Stimulated activated CD8-positive, alpha-beta memory T cell treated with anti-CD3 and anti-CD28 coated beads, Interleukin-15, amount 100 ng/mL, for 48 hours (primary cell): Measurements from ENCODE around the gene PTPN4.

Experiments used
- DNase-seq, 2 donors: peaks; one replicate each; pipeline ENCODE4 v3.0.0-alpha.2; 2020; ENCODE audit warnings: low read depth in 2 of 2

The PTPN4 gene

DNA sequence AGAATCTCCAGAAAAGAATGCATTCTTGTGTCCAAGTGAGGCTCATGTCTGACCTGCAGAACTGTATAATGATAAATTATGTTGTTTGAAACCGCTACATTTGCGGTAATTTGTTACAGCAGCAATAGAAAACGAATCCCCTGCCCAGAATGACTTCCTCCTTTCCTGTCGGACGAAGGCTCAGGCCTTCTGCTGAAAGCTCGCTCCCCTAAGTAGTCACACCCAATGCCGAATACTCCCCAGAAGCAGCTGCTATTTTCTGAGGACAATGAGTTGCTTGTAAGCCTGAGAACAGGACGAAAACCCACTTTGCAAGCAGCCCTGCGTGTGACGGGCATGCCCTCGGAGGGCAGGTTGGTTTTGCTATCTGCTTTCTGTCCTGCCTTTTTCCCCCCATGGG is 27.7 kb upstream of the PTPN4 start:
- DNase-seq, result no peak

DNA sequence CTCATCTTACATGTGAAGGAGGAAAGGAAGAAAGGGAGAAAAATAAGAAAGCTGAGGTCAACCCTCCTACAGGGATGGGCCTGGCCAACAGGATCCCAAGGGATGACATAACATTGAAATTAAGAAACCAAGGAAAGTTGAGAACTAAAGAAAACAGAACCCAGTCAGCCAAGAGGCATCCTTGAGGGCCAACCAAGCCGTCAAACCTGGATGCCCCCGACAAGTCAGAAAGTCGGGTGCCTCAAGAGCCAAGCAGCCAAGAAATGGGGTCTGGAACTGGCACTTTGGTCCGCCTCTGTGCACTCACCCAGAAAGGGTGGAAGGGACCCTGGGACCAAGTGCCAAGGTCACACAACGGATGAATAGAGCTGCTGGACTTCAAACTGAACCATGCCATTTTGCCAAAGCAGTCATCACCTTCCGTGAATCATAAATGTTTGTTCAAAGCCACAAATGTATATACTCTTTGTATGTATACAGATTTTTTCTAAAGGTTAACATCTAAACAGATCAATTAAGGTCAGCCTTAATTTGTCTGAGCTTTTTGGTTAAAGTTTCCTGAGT is 27.0 kb upstream of the PTPN4 start:
- DNase-seq, result no peak

DNA sequence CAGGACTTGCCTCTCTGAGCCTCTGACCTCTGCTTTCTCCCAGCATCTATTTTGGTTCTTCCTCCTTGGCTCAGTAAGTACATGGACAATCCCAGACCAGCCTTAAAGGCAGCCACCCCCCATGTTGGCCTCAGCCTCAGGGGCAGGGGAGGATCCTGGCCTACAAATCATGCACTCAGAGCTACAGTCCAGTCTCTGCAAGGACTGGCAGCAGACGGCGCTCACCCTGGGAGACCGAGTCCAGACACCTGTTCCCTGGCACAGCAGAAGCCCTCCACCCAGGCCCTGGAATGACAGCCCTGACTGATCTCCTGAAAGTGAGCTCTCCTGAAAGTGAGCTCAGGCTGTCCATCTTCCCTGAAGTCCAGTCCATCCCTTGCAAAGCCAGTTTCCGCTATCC is 25.7 kb upstream of the PTPN4 start:
- DNase-seq, result no peak

DNA sequence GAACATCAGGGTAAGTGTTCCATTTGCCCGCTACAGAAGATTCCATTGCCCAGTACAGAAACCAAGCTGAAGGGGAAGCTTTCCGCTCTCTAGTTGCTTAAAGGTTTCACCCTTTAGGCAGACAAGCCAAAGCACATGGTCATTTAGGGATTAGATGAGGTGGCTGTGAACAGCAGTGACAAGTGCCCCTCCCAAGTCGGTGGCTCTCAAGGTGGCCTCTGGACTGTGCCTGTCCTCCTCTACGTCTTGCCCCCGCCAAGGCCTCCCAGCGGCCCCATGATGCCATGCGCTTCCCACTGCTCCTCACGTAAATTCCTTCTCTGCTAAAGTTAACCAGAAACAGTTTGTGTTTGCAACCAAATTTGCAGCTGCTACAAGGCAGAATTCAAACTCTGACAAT is 24.2 kb upstream of the PTPN4 start:
- no peak for DNase-seq

DNA sequence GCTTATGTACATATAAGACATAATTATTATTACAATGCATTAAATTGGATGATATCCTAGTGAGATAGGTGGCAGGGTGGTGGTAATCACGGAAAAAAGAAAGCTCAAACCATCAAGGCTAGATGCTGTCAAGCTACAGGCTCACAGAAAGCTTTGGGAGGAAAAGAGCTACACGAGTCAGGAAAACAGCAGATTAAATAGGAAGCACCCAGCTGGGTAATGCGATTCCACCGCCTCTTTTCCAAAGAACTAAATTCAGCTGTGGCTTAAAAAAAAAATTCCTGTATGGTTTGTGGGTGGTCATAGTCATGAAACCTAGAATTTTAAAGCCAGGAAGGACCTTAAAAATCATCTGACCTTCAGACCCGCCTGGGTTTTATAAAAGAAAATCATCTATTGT is 23.7 kb upstream of the PTPN4 start:
- DNase-seq, result no peak

DNA sequence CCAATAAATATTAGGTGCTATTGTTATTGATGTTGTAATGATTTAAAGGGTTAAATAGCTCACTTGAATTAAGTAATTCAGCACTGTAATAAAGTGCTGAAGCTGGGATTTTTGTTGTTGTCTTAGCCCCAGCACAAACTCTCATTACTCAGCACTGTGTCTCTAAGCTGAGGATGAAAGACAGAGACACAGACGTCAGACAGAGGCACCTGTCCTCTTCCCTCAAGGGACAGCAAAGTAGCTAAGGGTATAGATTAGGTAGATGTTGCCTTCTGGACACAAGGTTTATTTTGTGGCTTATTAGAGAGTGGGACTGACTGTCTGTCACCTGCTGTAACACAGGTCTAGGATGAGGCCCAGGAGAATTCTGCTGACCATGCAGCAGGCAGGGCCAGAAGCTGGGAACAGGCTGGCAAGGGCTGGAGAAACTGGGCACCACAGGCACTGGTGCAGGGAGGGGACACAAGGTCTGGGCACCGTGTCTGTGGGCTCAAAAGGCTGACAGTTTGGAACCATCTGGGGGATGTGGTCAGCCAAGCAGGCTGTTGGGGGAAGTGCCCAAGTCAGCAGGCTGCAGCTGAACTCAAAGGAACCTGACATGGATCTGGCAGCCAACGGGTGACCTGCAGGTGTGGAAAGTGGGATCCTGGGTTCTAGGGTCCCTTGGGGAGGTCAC is 20.0 kb upstream of the PTPN4 start:
- DNase-seq, result no peak

DNA sequence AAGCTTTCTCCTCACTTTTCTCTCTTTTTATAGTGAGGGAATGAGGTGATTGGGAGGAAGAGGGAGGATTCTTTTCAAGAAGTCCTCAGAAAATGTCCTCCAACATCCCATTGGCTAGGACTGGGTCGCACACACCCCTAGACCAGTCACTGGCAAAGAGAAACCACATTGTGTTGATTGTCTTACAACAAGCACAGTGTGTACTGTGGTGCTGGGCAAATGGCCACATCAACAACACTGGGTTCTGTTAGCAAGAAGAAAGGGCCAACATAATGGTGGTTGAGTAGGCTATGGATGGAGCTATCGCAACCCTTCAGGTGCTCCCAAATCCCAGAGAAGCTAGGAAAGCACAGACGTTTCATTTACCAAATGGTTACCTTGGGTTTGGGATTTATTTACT is 18.7 kb upstream of the PTPN4 start:
- no peak for DNase-seq

DNA sequence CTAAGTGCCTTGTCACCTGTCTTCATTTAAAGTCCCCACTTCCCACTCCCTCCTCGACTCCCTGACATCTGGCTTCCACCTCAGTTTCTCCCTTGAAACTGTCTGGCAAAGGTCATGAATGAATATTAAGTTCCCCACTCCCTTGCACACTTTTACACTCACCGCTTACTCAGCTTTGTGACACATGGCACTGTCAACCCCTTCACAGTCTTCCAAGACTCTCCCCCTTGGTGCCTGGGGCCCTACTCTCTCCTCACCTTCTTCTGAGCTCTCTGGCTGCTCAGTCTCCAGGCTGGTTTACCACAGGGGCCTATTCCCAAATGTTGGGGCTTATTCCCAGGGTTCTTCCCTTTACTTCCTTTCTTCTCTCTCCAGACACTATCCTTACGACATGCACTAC is 17.9 kb upstream of the PTPN4 start:
- DNase-seq, result no peak

DNA sequence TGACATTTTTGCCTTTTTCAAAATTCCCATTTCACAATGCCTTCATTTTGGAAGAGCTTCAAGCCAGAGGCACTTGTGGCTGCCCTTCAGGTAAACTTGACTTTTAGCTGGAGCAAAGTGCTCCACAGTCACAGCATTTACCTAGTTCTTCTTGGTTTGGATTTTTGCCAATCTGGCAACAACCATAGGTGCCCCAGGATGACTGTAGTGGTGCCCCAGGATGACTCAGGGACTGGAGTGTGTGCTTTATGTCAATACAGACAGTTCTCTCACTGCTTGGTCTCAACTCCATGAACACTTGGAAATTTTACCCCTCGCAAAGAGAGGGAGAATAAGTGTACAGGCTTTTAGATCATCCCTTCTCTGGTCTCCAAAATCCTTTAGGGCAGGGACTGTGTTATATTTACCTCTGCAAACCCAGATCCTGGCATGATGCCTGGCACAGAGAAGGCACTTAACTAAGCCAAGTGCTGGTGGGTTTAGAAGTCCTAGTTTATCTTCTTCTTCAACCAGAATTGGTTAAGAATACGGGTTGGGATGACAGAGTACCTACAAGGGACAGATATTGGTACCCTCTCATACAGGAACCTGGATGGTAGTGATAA is 15.3 kb upstream of the PTPN4 start:
- no peak for DNase-seq

DNA sequence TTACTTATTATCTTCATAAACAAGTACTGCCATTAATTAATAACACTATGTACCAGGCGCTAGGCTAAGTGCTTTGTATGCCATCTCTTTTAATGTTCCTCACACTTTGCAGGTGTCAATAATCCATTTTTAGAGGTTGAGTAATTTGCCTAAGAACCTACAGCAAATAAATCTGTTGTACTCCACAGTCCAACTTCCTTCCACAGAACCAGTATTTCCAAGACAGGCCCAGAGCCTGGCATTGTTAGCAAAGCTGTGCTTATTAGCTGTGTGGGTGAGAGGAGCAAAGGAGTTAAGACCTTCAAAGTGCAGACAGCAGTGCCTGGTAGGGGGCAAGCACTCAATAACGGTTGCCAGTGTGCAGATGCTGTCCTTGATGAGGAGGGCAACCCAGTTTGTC is 14.2 kb upstream of the PTPN4 start:
- DNase-seq, result no peak

DNA sequence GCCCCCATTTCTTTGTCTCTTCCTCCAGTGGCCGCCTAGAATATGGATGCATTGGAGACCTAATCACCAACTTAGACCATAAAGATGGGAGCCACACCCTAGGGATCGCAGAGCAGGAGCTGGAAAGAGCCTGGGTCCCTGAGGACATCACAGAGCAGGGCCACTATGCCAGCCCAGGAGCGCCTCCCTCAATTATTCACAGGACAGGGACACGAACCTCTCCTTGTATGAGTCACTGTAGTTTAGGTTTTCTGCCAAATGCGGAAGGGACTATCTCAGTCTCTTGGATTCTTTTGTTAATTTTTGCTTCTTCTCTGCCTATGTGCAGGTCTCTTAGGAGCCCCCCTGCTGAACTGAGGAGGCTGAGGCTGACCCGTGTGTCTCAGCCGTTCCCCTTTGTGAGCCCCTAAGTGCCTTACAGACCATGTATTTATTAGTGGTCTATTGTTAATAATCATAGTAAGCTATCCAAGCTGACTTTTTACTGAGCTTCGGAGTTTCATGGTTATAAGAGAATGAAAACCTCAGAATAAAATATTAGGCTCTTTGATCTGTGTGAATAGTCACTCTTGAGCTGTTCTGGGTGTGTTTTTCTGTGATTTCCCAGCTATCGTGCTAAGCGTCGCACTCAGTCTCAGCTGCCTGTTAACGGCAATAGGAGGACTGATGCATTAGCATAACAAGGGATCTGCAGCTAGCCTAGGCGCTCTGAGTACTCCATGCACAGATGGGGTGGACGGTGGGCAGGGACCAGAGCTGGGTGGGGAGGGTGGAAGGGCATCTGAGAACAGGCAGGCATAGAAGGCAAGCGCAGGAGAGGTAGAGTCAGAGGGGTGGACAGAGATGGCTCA is 12.7 kb upstream of the PTPN4 start:
- DNase-seq, result no peak

DNA sequence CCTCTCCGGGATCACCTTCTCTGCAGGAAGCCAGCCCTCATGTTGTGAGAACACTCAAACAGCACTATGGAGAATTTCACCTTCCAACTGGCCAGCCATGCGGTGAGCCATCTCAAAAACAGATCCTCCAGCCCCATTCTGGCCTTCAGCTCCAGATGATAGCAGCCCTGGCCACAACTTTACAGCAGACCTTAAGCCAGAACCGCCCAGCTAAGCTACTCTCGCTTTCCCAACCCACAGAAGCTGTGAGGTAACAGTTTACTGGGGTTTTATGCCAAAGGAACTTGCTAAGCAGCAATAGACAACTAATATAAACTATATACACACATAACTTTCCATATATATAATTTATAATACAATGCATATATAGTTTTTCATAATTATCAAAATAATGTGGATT is 11.6 kb upstream of the PTPN4 start:
- no peak for DNase-seq

DNA sequence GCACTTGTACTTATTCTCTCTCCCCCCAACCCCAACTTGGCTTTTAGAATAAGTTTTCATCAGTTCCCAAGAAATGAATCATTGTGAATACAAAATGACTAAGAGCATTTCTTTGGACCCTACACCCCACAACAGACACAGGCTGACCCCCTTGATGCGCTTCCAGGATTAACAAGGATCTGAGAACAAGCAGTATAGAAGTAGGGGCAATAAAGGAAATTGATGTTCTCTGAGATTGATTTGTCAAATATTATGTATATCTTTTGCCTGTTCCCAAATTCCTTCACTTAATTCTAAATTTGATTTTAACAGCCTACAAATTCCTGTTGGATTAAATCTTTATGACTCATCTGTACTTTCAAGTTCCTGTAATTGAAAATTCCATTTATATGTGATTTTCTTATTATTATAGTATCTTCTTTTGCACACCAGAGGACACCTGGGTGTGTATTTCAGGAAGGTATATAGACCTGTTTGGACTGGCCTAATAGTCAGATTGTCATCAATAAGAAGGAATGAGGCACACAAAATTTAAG is 10.2 kb upstream of the PTPN4 start:
- DNase-seq, result no peak

DNA sequence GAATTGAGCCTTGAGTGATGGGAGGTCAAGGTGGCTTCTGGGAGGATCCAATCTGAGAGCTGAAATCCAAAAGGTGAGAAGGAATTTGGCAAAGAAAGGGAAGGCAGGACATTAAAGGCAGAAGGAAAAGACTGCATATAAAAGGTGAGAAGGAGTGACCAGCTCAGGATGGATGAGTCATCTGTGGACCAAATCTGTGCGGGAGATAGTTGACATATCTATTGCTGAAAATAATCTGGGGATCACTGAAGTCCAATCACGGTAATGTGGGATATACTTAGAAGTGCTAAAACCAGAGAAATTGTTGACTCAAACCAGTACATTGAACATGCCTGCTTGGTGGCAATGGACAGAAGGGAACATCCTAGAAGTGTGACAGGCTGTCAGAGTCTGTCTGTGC is 8.0 kb upstream of the PTPN4 start:
- no peak for DNase-seq

DNA sequence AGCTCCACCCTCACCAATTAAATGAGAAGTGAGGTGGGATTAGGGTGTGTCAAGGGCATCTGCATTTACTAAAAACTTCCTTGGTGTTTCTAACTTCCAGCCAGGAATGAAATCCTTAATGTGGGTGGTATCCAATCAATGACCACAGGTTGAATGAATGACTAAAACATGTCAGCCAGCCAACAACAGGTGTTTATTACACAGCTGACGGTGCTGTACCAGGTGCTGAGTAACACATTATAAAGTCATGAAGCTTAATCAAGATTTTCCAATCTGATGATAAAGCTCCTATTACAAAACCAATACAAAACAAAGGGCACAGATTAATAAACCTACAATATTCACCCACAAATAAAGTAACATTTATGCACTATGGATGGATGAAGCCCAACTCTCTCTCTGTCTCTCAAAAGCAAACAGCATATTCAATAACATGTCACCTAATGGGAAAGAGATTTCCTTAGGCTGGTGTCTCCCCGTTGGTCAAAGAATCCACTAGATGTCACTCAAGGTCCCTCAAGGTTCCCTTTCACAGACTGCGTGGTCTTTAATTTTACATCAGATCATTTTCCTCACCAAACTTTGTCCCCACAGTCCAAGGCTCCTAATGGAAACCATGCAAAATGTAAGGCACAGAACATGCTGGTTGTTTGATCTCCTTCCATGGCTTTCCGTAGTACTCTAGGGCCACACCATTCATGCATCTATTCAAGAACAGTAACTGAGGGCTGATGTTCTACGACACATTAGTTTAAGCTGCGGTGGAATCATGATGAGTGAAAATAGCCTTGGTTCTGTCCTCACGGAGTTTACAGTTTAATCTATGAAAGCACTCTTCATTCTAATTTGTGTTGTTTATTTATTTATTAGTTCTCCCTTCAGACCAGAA is 6.4 kb upstream of the PTPN4 start:
- DNase-seq, result no peak

DNA sequence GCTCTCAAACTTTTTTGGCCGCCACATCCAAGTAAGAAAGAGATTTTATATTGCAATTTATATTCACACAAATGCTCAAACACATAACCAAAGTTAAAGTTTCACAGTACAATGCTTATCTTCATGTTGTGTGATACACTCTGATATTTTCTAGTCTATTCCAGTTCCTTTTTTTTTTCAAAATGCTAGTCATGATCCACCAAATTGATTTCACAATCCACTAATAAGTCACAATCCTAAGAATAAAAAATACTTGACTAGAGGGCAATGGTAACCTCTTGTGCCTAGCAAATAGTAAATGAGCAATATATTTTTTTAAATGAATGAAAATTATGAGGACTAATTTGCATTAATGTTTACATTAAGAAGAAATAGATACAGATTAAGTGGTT is 5.8 kb upstream of the PTPN4 start:
- no peak for DNase-seq

DNA sequence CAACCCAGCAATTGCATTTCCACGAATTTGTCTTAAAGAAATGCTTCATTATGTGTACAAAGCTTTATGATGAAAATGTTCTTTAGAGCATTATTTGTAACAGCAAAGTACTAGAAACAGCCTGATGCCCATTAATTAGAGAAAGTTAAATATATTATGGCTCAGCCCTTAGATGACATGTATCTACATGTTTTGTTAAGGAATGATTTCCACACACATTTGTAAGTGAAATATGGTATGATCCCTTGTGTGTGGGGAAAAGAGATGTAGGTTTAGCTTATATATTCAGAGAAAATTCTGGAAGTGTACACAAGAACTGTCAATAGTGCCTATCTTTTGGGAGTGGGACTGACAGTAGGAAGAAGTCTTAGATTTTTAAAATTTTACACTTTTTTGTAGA is 3.8 kb upstream of the PTPN4 start:
- DNase-seq, result no peak

DNA sequence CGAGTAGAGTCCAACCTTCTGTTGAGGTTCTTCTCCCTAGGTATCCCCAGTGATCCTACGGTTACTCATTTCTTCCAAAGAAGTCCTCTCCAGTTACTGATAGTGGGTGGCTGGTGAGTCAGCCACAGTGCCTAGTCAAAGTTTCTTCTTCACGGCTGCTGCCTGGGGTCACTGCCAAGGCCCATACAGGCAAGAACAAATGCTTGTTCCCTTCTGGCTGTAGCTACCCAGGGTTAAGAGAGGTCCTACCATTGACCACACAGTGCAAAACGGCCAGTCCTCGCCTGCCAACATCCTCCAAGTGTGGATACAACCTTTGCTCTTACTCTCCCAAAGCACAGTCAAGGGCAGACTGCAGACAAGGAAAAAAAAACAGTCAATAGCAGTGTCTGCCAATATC is 2.9 kb upstream of the PTPN4 start:
- peak; percentile 25 to 38 for DNase-seq

DNA sequence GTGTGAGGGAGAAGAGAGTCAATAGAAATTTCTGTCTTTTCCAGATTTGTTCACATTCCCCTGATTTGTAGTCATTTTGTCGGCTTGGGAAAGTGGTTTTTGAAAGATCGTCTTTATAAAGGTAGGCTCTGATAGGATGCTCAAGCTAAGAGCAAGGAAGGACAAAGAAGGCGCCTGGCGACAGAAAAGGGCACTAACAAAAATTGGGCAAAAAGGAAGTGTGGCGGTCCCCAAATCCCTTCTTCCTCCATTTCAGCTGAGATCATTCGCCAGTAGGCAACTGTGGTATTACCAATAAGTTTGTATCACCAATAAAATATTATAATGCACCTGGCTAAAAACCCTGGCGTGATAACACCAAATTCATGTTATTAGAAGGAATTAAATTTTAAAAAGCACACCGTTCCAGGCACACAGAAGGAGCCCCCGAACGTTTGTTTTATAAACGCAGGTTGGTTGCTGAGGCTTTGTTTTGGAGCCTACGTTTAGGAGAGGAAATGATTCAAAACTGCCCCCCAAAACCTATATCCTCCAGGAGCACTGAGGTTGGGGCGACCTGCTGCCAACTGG is 756 bp upstream of the PTPN4 start:
- no peak for DNase-seq

DNA sequence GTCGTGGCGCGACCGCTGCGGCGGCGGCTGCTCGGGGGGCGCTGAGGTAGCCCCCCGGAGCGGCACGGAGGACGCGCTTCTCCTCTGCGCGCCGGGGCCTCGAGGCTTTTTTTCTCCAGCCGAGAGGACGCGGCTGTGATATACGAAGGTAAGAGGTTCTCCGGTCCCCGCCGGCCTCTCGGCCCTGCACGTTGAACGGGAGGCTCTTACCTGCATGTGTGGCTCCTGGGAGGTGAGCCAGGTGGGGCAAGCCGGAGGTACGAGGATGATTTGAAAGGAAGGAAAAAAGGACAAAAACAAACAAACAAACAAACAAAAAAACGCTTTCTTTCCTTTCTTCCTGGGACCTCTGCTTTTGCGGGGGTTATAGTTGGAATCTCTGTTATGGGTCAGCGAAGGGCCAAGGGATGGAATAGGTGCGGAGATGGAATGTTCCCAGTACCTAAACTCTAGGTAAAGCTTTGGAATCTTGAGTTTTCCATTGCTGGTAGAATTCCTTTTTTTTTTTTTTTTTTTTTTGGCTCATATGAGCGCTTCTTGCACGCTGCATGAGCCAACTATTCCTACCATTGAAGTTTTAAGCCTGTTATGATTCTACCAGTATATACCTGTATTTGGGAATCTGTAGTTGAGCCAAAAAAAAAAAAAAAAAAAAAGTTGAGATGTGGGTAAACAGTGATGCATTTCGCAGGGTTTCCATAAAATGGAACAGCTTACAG is 674 bp downstream of the PTPN4 start:
- DNase-seq, result no peak

DNA sequence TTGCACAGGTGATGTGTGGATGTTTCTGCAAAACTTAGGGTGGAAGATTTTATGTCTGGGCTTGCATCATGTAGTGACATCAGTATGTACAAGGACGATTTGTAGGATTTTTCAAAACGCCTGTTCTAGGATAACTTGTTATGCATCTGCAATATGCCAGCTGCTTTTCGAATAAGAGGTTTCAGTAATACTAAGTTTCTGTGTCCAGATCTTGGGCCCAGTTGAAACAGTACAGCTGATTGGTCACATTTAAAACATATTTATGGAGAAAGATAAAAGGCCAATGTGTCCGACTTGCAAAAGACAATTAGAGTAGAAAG is 1.2 kb downstream of the PTPN4 start:
- no peak for DNase-seq
